Embryonic facial prominence (tissue), 1 donor: ENCODE data around the gene ERCC4.
A peak's percentile ranks its signal among the peaks of the same experiment; 100 is the strongest.
"Not testable (repeated sequence)": the region's sequence is repeated elsewhere in the genome, so short reads cannot be mapped to it uniquely, and the experiment has no call there.

ENCODE experiments used
- DNase-seq: peaks from one replicate; pipeline ENCODE4 v3.0.0-alpha.2; 2016; ENCODE audit errors: extremely low spot score

The ERCC4 gene

GRCh38 chr16:13919683-13920509 lies at the start of gene ERCC4:
Gene ERCC4 (plus strand): TSS chr16:13920154. CDS start chr16:13920166, 12 bp downstream.
- peak; percentile 98 for DNase-seq

GRCh38 chr16:13873835-13874438 lies 46.0 kb upstream of the ERCC4 start:
- DNase-seq, result peak; percentile 20

- no peak for DNase-seq
Measured at GRCh38 chr16:13875614-13876284, 44.2 kb upstream of the ERCC4 start.

GRCh38 chr16:13883276-13883675 lies 36.7 kb upstream of the ERCC4 start:
- DNase-seq, result no peak

- no peak for DNase-seq
Measured at GRCh38 chr16:13883881-13884280, 36.1 kb upstream of the ERCC4 start.

GRCh38 chr16:13885700-13886099 lies 34.3 kb upstream of the ERCC4 start:
- no peak for DNase-seq

GRCh38 chr16:13886608-13887007 lies 33.3 kb upstream of the ERCC4 start:
- no peak for DNase-seq

GRCh38 chr16:13889323-13889722 lies 30.6 kb upstream of the ERCC4 start:
- not testable (repeated sequence) for DNase-seq

GRCh38 chr16:13892301-13892700 lies 27.7 kb upstream of the ERCC4 start:
- no peak for DNase-seq

- DNase-seq, result no peak
Measured at GRCh38 chr16:13895516-13895915, 24.4 kb upstream of the ERCC4 start.

- no peak for DNase-seq
Measured at GRCh38 chr16:13896543-13897182, 23.3 kb upstream of the ERCC4 start.

- DNase-seq, result no peak
Measured at GRCh38 chr16:13897806-13898205, 22.1 kb upstream of the ERCC4 start.

GRCh38 chr16:13898233-13898632 lies 21.7 kb upstream of the ERCC4 start:
- DNase-seq, result no peak

- DNase-seq, result no peak
Measured at GRCh38 chr16:13902052-13902451, 17.9 kb upstream of the ERCC4 start.

GRCh38 chr16:13902677-13903076 lies 17.3 kb upstream of the ERCC4 start:
- DNase-seq, result no peak

- DNase-seq, result no peak
Measured at GRCh38 chr16:13904179-13904691, 15.7 kb upstream of the ERCC4 start.

GRCh38 chr16:13904822-13905221 lies 15.1 kb upstream of the ERCC4 start:
- not testable (repeated sequence) for DNase-seq

- DNase-seq, result no peak
Measured at GRCh38 chr16:13906168-13907089, 13.5 kb upstream of the ERCC4 start.

GRCh38 chr16:13907431-13907830 lies 12.5 kb upstream of the ERCC4 start:
- DNase-seq, result no peak

- no peak for DNase-seq
Measured at GRCh38 chr16:13909069-13909468, 10.9 kb upstream of the ERCC4 start.

- DNase-seq, result no peak
Measured at GRCh38 chr16:13909872-13910303, 10.1 kb upstream of the ERCC4 start.
